GM21381 (cell line): ENCODE measurements around the gene PAK2.
A peak's percentile ranks its signal among the peaks of the same experiment; 100 is the strongest.

Experiments
- ATAC-seq: cut with Tn5 transposase; IDR thresholded peaks from one replicate; pipeline ENCODE4 v1.9.1; 2021; ENCODE audit warnings: mild to moderate bottlenecking, moderate library complexity; ENCODE audit not compliant: unreplicated experiment

PAK2 gene

DNA sequence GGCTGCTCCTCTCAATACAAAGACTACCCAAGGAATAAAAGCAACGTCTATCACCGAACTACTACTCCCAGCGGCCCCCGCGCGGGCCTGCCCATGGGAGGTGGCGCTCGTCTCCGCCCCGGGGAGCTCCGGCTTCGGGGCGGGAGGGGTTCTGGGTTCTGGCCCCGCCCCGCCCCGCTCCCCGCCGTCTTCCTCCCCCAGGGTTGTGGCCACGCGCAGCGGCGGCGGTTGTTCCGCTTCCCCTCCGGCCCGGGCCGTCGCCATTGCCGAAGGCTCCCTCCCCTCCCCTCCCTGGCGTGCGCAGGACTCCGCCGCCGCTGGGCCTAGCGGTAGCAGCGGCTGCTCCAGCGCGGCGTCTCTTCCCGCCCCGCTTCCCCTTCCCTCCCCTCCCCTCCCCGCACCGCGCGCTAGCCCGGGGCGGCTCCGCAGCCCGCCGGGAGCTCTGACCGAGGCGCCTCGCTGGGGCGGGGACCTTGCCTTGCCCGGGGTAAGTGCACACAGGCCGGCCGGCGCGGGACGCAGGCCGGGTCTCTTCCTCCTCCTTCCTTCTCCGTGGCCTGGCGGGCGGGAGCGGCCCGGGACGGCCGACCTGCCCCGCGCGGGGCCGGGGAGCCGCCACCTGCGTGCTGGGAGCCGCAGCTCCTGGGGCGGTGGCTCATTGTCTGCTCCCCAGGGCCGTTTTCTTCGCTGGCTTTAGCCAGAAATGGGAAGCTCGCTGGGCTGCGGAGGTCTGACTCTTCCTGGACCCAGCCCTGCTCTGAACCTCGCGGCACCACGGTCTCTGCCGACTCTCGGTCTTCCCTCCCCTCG is at the start of gene PAK2:
Gene PAK2 (plus strand): TSS at position 187 of the 810 bp plus-strand sequence. CDS start 42,790 bp downstream, outside the sequence.
- ATAC-seq = peak; percentile 89

DNA sequence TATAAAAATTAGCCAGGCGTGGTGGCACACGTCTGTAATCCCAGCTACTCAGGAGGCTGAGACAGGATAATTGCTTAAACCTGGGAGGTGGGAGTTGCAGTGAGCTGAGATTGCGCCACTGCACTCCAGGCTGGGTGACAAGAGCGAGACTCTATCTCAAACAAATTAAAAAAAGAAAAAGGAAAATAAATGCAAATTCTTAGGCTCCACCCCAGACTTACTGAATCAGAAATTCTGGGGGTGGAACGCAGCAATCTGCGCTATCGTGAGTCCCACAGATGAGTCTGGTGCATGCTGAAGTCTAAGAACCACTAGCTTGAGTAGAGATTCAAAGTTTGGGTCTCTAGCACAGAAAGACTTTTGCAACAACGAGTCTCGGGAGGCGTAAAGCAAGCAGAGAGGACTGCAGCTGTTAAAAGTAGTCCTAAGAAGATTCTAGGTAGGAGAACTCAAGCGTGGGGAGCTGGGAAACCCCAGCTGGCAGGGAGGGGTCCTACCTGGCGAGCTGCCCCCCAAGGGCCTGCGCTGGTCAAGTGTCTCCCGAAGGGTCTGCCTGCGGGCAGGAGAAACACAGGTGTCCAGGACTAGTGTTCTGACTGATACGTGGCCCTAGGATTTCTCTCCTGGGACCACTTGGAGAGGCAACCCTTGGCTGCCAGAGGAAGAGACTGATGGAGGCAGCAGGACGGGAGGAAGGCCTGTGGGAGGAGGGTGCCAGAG is 49.6 kb upstream of the PAK2 start:
- ATAC-seq = no peak

DNA sequence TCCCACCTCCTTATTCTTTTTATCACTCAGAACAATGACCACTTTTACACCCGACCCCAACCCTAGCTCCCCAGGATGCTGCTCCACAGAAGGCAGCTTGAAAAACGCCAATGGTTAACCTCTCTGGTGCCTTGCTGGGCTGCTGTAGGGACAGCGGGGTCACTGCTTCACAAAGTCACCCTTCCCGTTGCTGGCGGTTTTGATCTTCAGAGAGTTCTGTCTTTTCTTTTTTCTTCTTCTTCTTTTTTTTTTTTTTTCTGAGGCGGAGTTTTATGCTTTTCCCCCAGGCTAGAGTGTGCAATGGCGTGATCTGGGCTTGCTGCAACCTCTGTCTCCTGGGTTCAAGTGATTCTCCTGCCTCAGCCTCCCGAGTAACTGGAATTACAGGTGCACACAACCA is 48.3 kb upstream of the PAK2 start:
- ATAC-seq = no peak

DNA sequence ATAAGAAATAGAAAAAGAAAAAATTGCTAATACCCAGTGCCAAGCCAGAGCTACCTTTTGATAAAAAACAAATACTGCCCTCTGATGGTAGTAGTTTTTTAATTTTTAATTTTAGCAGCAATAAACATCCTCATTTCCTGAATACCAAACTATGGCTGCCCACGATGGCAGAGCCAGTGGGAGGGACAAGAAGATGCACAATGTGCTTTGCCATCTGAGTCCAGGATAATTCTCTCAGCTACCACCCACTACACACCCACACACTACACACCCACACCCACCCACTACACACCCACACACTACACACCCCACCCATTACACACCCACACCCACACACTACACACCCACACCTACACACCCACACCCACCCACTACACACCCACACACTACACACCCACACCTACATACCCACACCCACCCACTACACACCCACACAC is 45.4 kb upstream of the PAK2 start:
- ATAC-seq = no peak

DNA sequence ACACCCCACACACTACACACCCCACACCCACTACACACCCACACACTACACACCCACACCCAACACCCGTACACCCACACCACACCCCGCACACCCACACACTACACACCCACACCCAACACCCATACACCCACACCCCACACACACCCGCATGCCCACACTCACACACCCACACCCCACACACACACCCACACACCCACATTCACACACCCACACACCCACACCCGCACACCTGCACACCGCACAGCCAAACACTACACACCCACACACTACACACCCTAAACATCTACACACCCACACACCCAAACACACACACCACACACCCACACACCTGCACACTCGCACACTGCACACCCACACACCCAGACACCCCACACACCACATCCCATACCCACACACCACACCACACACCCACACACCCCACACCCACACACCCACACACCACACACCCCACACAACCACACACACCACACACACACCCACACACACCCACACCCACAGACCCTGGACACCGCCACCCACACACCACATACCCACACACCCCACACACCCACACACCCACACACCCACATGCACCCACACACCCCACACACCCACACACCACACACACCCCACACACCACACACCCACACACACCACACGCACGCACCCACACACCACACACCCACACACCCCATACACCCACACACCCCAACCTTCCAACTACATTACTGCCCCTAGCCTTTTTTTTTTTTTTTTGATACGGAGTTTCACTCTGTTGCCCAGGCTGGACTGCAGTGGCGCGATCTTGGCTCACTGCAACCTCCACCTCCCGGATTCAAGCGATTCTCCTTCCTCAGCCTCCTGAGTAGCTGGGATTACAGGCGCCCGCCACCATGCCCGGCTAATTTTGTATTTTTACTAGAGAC is 44.5 kb upstream of the PAK2 start:
- no peak for ATAC-seq

DNA sequence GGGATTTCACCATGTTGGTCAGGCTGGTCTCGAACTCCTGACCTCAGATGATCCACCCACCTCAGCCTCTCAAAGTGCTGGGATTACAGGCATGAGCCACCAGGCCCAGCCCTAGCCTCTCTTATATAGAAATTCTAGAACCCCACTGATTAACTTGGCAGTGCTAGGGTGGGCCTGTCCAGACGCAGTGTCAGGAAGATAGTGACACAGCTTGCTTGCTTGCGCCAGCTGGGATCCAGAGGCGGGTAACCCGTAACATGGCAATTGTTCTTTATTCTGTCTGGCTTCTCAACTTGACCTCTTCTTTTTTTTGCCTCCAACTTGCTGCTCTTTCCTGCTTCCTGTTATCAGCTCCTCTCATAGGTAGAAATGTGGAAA is 43.8 kb upstream of the PAK2 start:
- ATAC-seq = no peak

DNA sequence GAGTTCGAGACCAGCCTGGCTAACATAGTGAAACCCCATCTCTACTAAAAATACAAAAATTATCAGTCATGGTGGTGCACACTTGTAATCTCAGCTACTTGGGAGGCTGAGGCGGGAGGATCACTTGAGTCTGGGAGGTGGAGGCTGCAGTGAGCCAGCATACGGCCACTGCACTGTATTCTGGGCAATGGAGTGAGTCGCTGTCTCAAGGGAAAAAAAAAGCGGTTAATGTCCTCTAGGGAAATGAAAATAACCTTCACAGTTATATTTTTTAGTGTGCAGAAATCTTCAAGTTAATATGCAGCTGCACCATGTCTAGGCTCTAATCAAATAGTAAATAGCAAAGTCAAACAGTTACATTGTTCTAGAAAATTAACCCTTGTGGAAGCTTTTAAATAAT is 42.4 kb upstream of the PAK2 start:
- no peak for ATAC-seq

DNA sequence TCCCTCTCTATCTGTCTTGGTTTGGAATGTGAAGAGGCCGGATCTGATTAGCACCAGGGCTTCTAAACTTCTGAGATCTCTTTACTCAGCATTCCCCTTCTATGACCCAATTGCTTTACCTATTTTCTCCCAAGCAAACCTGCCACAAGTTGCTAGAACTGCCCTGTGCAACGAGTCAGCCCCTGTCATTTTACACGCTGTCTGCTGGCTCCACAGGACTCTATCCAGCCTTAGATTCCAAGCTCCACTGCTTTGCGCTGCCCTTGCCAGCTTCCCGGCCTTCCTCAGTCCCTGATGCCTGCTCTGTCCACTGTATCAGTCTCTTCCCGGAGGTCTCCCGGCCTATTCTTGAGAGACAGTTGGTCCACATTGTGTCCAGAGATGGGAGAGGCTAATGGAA is 39.9 kb upstream of the PAK2 start:
- no peak for ATAC-seq

DNA sequence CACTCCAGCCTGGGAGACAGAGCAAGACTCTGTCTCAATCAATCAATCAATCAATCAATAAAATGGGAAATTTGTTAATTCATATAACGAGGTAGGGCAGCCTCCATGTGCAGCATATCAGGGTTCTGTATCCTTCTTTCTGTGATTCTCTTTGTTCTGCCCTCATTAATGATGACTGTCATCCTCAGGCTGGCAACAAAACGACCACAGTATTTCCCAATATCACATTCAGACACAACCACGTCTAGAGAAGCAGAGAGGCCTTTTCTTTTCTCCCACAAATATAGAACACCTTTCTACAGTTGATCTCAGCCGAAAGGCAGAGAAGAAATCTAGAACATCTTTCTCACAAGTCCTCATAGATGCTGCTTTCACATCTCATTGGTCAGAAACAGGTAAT is 38.9 kb upstream of the PAK2 start:
- ATAC-seq = no peak

DNA sequence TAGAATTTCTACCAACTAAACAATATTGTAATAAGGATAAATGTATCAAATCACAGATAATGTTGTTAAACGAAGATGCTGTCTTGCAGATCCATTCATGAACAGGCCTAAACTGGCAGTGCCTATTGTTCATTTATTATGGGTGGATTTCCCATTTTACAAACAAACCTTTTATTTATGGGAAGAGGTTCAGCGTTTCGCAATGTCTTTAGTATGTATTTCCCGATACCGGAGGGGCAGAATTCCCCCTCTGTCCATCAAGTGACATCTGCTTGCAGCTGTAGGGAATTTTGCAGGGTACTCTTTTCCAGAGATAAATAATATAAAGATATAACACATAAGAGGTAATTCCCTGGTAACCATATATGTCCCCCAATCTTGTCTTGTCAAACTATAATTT is 33.3 kb upstream of the PAK2 start:
- no peak for ATAC-seq

DNA sequence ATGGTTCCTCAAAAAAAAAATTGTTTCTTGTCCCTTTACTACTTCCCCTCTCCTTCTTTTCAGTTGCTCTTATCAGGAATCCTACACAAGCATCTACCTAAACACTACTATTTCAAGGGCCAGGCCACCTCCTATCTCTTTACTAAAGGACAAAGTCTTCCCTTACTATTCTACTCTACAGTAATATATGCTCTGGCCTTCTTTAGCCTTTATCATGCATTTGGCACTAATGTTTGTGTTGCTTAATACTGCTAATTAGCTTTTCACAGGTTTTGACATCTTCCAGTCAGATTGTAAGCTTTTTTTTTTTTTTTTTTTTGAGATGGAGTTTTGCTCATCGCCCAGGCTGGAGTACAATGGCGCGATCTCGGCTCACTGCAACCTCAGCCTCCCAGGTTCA is 32.9 kb upstream of the PAK2 start:
- no peak for ATAC-seq

DNA sequence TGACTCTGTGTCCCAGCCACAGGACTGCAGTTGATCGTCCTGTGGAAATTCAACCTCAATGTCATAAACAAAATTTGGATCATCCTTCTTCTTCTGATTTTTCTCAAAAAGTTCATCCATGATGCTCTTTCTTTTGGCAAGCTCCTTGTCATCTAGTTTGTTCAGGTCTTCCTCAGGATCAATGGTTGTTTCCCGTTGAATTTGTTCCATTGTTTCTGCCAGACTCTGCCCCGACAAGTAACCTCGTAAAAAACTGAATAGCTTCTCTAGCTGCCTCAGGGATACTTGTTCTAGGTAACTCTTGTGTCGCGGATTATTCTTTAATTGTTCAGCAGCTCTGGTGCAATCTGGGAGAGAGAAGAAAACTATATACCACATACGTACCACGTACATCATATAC is 32.1 kb upstream of the PAK2 start:
- ATAC-seq = no peak

DNA sequence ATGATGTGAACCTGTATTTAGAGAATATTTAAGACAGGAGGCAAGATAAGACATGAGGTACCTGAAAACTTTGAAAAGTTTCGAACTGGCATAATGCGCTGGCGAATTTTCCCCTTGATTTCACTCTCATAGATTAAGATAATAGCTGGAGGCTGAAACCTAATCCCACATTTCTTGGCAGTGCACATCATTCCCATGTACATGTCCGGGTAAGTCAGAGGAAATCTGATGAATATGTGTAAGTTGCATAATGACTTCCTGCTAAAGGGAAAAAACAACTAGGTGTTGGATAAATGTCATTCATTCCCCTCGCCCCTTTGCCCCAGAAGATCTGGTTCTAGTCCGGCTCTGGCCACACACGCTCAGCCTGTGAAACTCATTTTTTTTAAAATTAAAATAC is 31.2 kb upstream of the PAK2 start:
- ATAC-seq = no peak

DNA sequence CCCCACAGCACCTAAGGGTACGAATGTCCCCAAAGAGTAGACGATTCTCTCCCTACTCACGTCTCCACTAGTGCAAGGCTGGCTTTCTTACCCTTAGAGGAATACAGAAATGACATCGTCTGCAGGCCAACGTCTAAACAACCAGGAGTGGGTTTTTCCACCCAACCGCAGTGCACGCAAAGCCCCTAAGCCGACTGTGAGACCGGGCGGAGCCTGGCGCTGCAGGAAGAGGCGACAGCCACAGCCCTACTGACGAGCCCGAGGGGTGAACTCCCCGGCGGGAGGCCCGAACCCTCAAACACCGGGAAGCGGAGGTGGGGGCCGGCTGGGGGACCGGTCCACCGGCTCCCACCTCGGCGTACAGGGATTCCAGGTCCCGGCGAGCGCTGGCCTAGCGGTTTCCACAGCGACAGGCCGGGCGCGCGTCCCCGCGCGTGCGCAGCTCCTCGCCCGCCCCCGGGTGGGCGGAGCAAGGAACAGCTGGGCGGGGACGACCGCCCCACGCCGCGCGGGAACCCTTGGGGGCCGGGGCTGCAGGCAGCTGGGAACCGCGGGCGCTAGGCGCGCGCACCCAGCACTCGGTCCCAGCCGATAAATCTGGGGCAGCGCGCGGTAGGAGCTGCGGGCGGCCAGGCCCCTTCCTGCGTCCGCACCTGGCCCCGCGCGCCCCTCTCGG is 27.7 kb upstream of the PAK2 start, which contains the start of the genes CEP19 and PIGX:
Gene CEP19 (minus strand): TSS at position 413 of the 676 bp plus-strand sequence. CDS start 3,593 bp downstream, outside the sequence.
Gene PIGX (plus strand): TSS at position 540 of the 676 bp plus-strand sequence.
- peak; percentile 73 for ATAC-seq

DNA sequence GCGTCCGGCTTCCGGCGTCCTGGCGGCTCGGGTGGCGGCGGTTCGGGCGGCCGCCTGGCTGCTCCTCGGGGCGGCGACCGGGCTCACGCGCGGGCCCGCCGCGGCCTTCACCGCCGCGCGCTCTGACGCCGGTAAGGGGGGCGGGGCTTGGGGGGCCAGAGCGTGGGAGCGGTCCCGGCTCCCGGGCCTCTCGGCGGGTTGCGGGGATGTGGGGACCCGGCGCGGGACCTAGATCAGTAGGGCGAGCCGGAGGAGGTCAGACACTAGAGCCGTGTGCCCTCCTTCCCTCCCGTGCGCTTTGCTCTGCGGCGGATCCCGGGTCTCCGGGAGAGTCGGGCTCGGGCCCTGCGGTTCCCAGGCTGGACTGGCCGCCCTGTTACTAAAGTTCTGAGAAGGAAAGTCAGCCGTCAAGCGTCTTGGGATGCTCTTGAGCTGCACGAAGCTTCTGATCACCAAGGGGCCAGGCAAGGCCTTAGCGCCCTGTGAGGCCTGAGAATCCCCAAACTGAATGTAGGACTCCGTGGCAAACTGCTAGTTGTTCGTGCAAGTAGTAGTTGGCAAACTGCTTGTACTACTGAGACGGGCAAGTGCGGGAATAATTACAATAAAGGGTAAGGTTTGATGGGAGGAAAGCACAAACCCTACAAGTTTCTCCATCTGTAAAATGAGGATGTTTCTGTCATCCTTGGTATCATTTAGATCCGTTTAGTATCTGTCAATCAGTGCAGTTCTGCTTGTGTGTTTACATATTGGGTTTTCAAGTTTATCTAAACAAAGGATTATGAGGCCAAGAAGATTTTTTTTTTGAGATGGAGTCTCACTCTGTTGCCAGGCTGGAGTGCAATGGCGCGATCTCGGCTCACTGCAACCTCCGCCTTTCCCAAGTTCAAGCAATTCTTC is 26.9 kb upstream of the PAK2 start:
- ATAC-seq = peak; percentile 45

DNA sequence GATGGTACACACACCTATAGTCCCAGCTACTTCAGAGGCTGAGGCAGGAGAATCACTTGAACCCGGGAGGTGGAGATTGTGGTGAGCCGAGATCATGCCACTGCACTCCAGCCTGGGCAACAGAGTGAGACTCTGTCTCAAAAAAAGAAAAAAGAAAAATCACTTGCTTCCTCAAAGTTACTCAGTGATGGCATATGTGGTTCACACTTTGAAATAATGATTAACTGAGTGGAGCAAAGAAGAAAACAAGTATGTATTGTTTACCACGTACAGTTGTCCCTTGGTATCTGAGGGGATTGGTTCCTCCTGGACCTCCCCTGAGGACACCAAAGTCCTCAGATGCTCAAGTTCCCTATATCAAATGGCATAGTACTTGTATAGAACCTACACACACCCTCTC is 22.5 kb upstream of the PAK2 start:
- ATAC-seq = peak; percentile 39

DNA sequence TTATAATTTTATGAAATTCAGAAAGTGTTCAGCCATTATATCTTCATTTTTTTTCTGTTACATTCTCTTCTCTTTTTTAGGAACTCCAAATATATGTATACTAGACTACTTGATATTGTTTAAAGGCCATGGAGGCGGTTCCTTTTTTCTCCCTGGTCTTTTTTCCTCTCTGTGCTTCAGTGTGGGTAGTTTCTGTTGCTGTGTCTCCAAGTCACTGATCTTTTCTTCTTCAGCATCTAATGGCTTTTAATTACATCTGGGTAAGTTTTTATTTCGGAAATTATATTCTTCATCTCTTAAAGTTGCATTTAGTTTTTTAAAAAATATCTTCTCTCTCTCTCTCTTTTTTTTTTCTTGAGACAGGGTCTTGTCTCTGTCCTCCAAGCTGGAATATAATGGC is 18.6 kb upstream of the PAK2 start:
- no peak for ATAC-seq

DNA sequence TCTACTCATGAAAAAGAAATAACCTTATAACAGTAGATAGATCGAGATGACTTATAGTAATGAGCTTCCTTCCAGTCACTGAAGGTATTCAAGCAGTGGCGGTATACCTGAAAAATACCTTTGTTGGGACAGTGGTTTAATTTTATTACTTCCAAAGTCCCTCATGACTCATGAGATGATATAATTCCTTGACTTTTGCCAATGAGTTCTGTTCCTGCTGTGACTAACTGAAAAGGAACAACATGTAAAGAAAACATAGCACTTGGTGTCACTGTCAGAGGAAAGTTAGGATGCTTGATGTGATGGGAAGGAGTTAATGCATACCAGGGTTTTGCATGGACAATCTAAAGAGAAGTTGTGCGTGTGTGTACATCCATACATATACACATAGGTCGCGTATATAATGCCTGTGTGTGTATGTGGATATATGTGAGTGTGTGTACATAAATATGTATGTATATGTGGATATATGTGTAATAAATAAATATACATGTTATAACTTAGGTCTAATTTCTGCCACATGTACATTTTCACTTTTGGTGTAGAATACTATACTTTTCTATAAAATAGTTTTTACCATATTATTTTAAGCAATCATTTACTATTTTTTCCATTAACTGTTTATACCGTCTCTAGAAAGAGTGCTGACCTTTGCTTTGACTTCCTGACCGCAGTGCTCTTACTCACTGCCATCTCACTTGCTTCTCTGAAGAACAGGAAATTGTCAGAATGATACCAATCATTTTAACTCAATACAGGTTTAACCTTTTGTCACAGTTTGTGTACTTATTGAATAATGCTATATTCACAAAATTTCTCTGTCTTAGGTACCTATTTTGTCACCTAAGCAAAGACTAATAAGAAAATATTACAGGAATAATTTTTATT is 12.6 kb upstream of the PAK2 start:
- ATAC-seq = no peak

DNA sequence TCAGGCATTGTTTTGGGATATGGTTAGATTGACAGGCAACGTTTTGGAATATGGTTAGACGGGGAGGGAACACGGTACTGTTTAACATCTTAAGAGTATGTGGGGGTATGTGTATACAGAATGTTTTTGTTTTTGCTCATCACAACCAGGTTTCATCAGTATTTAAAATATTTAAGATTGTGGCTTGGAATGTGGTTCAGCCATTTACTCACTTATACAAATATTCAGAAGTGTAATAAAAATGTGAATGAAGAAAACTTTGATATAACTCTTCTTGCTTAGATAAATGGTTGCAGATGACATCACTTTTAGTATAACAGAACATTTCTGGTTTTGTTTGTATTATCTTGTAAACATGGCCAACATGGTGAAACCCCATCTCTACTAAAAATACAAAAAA is 3.9 kb upstream of the PAK2 start:
- ATAC-seq = no peak
